MM.1S (cell line): ENCODE results near the gene ITSN1.

Source experiments
- DNase-seq: peaks from one replicate; pipeline ENCODE4 v3.0.0-alpha.2; 2015
- H2AFZ ChIP-seq: fragments of 300-600 bp; sonication (generic); 2 replicates; pipeline ENCODE4 v1.6.0; 2016; ENCODE audit warnings: antibody characterized with exemption, low read length
- H3F3A ChIP-seq: fragments of 300-600 bp; sonication (generic); 2 replicates; pipeline ENCODE4 v1.6.1; 2016; ENCODE audit warnings: mild to moderate bottlenecking, antibody characterized with exemption, low read length, moderate library complexity, mixed read lengths; ENCODE audit not compliant: insufficient read depth
- H3K27ac ChIP-seq: fragments of 300-600 bp; sonication (generic); 2 replicates; pipeline ENCODE4 v1.5.1; 2016; ENCODE audit warnings: mild to moderate bottlenecking, low read length
- H3K27me3 ChIP-seq: fragments of 300-600 bp; sonication (generic); replicated peaks from 2 replicates; pipeline ENCODE4 v1.6.0; 2016; ENCODE audit warnings: low read length; ENCODE audit not compliant: insufficient read depth
- H3K36me3 ChIP-seq: fragments of 300-600 bp; sonication (generic); replicated peaks from 2 replicates; pipeline ENCODE4 v1.6.1; 2016; ENCODE audit warnings: mild to moderate bottlenecking, low read length, mixed read lengths; ENCODE audit not compliant: insufficient read depth
- H3K4me1 ChIP-seq: fragments of 300-600 bp; sonication (generic); 2 replicates; pipeline ENCODE4 v1.6.1; 2016; ENCODE audit warnings: low read length, mixed read lengths
- H3K4me2 ChIP-seq: fragments of 300-600 bp; sonication (generic); 2 replicates; pipeline ENCODE4 v1.6.0; 2016; ENCODE audit warnings: low read depth, low read length
- H3K4me3 ChIP-seq: fragments of 300-600 bp; sonication (generic); 2 replicates; pipeline ENCODE4 v1.5.1; 2016; ENCODE audit warnings: low read length, mixed read lengths
- H3K79me2 ChIP-seq: fragments of 300-600 bp; sonication (generic); 2 replicates; pipeline ENCODE4 v1.6.1; 2016; ENCODE audit warnings: mixed run types, low read length, mixed read lengths
- H3K9ac ChIP-seq: fragments of 300-600 bp; sonication (generic); 2 replicates; pipeline ENCODE4 v1.6.1; 2016; ENCODE audit warnings: low read length, mixed read lengths
- H3K9me2 ChIP-seq: fragments of 300-600 bp; sonication (generic); replicated peaks from 2 replicates; pipeline ENCODE4 v1.6.1; 2016; ENCODE audit warnings: mild to moderate bottlenecking, low read length, mixed read lengths; ENCODE audit not compliant: insufficient read depth
- H3K9me3 ChIP-seq: fragments of 300-600 bp; sonication (generic); replicated peaks from 2 replicates; pipeline ENCODE4 v1.6.1; 2016; ENCODE audit warnings: mild to moderate bottlenecking, low read length, mixed read lengths; ENCODE audit not compliant: insufficient read depth
- H4K20me1 ChIP-seq: fragments of 300-600 bp; sonication (generic); 2 replicates; pipeline ENCODE4 v1.6.1; 2016; ENCODE audit warnings: mild to moderate bottlenecking, low read length, moderate library complexity, mixed read lengths; ENCODE audit not compliant: insufficient read depth
- EZH2 ChIP-seq: fragments of 300-600 bp; sonication (generic); optimal IDR thresholded peaks from 2 replicates; pipeline ENCODE3; 2017; ENCODE audit warnings: low read depth, mild to moderate bottlenecking, antibody characterized with exemption, low read length, mixed read lengths
- EZH2phosphoT487 ChIP-seq: fragments of 300-600 bp; sonication (generic); IDR thresholded peaks from 2 replicates; pipeline ENCODE4 v1.6.1; 2018; ENCODE audit warnings: antibody characterized with exemption, low read length
- TF ChIP-seq, protein P1 (sequence below): fragments of 300-600 bp; sonication (generic); IDR thresholded peaks from 2 replicates; pipeline ENCODE4 v1.5.1; 2016; ENCODE audit warnings: antibody characterized with exemption, low read length, mixed read lengths

ITSN1 gene

DNA sequence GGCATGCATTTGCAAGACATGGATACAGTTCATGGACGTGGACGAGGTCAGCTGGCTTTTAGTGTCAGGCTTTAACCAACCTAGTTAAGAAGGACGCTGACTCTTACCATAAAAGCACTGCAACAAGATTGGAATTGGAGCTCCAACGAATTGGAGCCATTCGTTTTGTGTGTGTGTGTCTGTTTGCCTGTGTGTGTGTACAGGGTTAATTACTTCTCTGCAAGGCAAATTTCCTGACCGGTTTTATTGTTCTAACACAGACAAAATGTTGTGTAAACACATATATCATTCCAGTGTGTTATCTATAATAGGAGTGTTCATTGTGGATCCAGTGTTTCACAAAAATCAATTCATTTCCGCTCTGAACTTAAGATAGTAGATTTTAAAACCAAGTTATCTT, 7.9 kb downstream of the ITSN1 start:
- Histone ChIP-seq H3K9me2 (no peaks in the 10 kb centered on the region), H3K4me2 (no peak overlapping the region), H3K27ac (no peak overlapping the region), H3F3A (no peaks in the 10 kb centered on the region), H3K4me3 (no peak overlapping the region), H3K36me3 (no peaks in the 10 kb centered on the region), H3K79me2 (peaks cover 95% of the 10 kb centered on the region), H2AFZ (no peak overlapping the region), H3K9me3 (no peaks in the 10 kb centered on the region), H3K9ac (no peak overlapping the region), H3K4me1 (0 out of 2 replicates have a peak, but pooled peaks cover 4% of the 10 kb centered on the region), H3K27me3 (no peaks in the 10 kb centered on the region), H4K20me1 (no peaks in the 10 kb centered on the region)
- DNase-seq, result no peak
- TF ChIP-seq EZH2phosphoT487 (no peak), EZH2 (no peak)
- TF ChIP-seq, protein P1, sequence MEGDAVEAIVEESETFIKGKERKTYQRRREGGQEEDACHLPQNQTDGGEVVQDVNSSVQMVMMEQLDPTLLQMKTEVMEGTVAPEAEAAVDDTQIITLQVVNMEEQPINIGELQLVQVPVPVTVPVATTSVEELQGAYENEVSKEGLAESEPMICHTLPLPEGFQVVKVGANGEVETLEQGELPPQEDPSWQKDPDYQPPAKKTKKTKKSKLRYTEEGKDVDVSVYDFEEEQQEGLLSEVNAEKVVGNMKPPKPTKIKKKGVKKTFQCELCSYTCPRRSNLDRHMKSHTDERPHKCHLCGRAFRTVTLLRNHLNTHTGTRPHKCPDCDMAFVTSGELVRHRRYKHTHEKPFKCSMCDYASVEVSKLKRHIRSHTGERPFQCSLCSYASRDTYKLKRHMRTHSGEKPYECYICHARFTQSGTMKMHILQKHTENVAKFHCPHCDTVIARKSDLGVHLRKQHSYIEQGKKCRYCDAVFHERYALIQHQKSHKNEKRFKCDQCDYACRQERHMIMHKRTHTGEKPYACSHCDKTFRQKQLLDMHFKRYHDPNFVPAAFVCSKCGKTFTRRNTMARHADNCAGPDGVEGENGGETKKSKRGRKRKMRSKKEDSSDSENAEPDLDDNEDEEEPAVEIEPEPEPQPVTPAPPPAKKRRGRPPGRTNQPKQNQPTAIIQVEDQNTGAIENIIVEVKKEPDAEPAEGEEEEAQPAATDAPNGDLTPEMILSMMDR, result no peak

- no peak overlapping the region for H3K4me3 ChIP-seq
- H3K9me3 ChIP-seq, result no peaks in the 10 kb centered on the region
- H3K36me3 ChIP-seq, result no peaks in the 10 kb centered on the region
- no peak overlapping the region for H3K4me2 ChIP-seq
- peaks cover 93% of the 10 kb centered on the region for H3K79me2 ChIP-seq
- no peak overlapping the region for H3K27ac ChIP-seq
- H3K27me3 ChIP-seq, result no peaks in the 10 kb centered on the region
- DNase-seq, result no peak
- no peaks in the 10 kb centered on the region for H3K9me2 ChIP-seq
- TF ChIP-seq EZH2 (no peak), EZH2phosphoT487 (no peak)
- TF ChIP-seq, protein P1, result no peak
- no peak overlapping the region for H3K9ac ChIP-seq
- H4K20me1 ChIP-seq, result no peaks in the 10 kb centered on the region
- no peaks in the 10 kb centered on the region for H3F3A ChIP-seq
- 0 out of 2 replicates have a peak, but pooled peaks cover 4% of the 10 kb centered on the region for H3K4me1 ChIP-seq
- no peak overlapping the region for H2AFZ ChIP-seq
These were observed 8.7 kb downstream of the ITSN1 start for GRCh38 chr21:33650929-33651509.

DNA sequence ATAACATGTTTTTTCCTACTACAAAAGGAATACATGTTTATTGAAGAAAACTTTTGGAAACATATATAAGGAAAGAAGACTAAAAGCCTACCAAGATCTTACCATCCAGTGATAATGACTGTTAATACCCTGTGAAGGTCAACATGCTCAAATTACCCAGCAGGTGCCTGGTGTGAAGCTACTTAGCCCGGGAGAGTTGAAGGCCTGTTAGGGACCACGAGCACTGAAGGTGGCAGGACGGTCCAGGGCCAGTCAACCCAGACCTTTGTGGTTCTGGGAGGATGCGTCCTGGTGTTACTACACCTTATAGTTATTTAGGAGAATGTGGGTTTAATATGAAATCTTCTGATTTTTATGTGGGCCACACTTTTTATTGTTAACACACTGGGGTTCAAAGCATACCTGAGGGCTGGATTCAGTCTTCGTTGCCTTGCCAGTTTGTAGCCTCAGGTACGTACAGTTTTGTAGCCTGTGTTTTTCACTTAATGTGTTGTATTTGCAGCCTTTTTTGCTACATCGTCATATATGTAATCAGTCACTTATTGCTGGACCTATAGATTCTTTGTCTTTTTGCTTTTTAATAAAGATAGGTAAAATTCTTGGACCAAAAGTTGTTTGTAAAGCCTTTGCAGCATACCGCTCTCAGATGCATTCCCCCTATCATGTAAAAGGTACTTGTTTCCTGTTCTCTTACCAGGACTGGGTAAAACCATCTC, 9.8 kb downstream of the ITSN1 start:
- H4K20me1 ChIP-seq, result no peaks in the 10 kb centered on the region

More for the DNA sequence above, 9.8 kb downstream of the ITSN1 start:
- DNase-seq, result no peak
- no peak overlapping the region for H3K4me2 ChIP-seq
- no peaks in the 10 kb centered on the region for H3K9me3 ChIP-seq
- no peak overlapping the region for H3K9ac ChIP-seq
- peaks cover 85% of the 10 kb centered on the region for H3K79me2 ChIP-seq
- H3F3A ChIP-seq, result no peaks in the 10 kb centered on the region
- H3K9me2 ChIP-seq, result no peaks in the 10 kb centered on the region
- H2AFZ ChIP-seq, result no peak overlapping the region
- no peaks in the 10 kb centered on the region for H3K27me3 ChIP-seq
- no peaks in the 10 kb centered on the region for H3K36me3 ChIP-seq
- TF ChIP-seq EZH2, result no peak
- TF ChIP-seq EZH2phosphoT487, result no peak
- TF ChIP-seq, protein P1, result no peak
- H3K27ac ChIP-seq, result no peak overlapping the region
- H3K4me3 ChIP-seq, result no peak overlapping the region
- H3K4me1 ChIP-seq, result 0 out of 2 replicates have a peak, but pooled peaks cover 4% of the 10 kb centered on the region
